Motor neuron (in vitro differentiated cells): ENCODE measurements around the gene SNX25. TPM values are rescaled to one million over a fixed set of nuclear protein-coding genes. Genes with fewer than 3 reads are reported as not detected.

Source experiments
- ATAC-seq, 8 experiments: fragments of 200-7000 bp; cut with Tn5 transposase; replicated peaks in 6 of 8; 2 replicates each; pipeline ENCODE4 v1.8.0; 2021; ENCODE audit warnings: mild to moderate bottlenecking in 8 of 8, moderate library complexity in 8 of 8
- H3K27ac ChIP-seq, 2 donors: fragments of 250-450 bp; sonication (Bioruptor Pico); 2 replicates each; pipeline ENCODE4 v1.9.0; 2021; ENCODE audit warnings: antibody characterized with exemption in 2 of 2, mild to moderate bottlenecking in 2 of 2, moderate library complexity in 1 of 2
- H3K4me1 ChIP-seq, 2 donors: fragments of 250-450 bp; sonication (Bioruptor Pico); replicated peaks in 1 of 2; 2 replicates each; pipeline ENCODE4 v1.6.1; 2021; ENCODE audit warnings: antibody characterized with exemption in 2 of 2, mild to moderate bottlenecking in 2 of 2, moderate library complexity in 1 of 2
- H3K4me3 ChIP-seq, 5 donors: fragments of 250-450 bp; sonication (Bioruptor Pico); 2 replicates each; pipeline ENCODE4 v1.9.0; 2021; ENCODE audit warnings: antibody characterized with exemption in 5 of 5, mild to moderate bottlenecking in 5 of 5, moderate library complexity in 4 of 5
- WGBS, 10 experiments: fragments of 450-650 bp; shearing (Covaris generic); methylation state at CpG; one replicate each; pipeline ENCODE4 v1.0.0; 2022; 5-methylcytosine and 5-hydroxymethylcytosine counted together
- in situ Hi-C, 9 experiments: fragments of 400-800 bp; cut with MboI; loops; one replicate each; pipeline ENCODE4 v1.15.0; 2021; ENCODE audit warnings: low sequenced_read_pairs in 9 of 9, low pct_unique_long_range_greater_than_20kb in 2 of 9; ENCODE audit not compliant: unreplicated experiment in 9 of 9
- total RNA-seq, 8 experiments: library from RNA; unstranded; fragments of 300-600 nt; gene quantifications; 2 replicates each; pipeline versions ENCODE4 v1.2.3 to v1.2.4, GENCODE V29; 2022

Gene SNX25
- total RNA-seq, 8 experiments from 2014 or later: 13.1 to 55.4 (median 20.2) TPM

- peaks cover 7 to 8% of the 10 kb centered on the region in 2 donors for H3K4me1 ChIP-seq
- 63 to 100% (median 89%) methylated on average over 1 to 4 of the region's 4 CpGs for WGBS, 10 experiments
- in situ Hi-C loops: no loop called here
- H3K4me3 ChIP-seq: no peak overlapping the region
- ATAC-seq: peak in 3 of 8 experiments; percentile 51 to 94 (median 65)
- H3K27ac ChIP-seq: no peak overlapping the region
Observed at GRCh38 chr4:185261946-185262345, 52.5 kb downstream of the SNX25 start.

- in situ Hi-C loops: no loop called here
- no peak overlapping the region for H3K4me3 ChIP-seq
- WGBS, 10 experiments: 43 to 100% (median 100%) methylated on average over 1 to 2 of the region's 2 CpGs; no CpG with 5 or more reads in 1 of the 10 experiments
- peaks cover 7 to 8% of the 10 kb centered on the region in 2 donors for H3K4me1 ChIP-seq
- no peak overlapping the region for H3K27ac ChIP-seq
- ATAC-seq: no peak
Observed at GRCh38 chr4:185263419-185263818, 54.0 kb downstream of the SNX25 start.

GRCh38 chr4:185265942-185266341 is 56.5 kb downstream of the SNX25 start:
- WGBS, 10 experiments: 33 to 100% (median 83%) methylated on average over 1 of the region's 1 CpG; no CpG with 5 or more reads in 3 of the 10 experiments
- H3K4me3 ChIP-seq: no peak overlapping the region
- H3K4me1 ChIP-seq: peaks cover 7 to 8% of the 10 kb centered on the region in 2 donors
- in situ Hi-C loops: no loop called here
- no peak overlapping the region for H3K27ac ChIP-seq
- no peak for ATAC-seq

- no peak for ATAC-seq
- Histone ChIP-seq H3K4me3 (no peak overlapping the region), H3K27ac (no peak overlapping the region), H3K4me1 (peaks cover 7 to 20% of the 10 kb centered on the region in 2 donors)
- in situ Hi-C loops: no loop called here
- 70 to 100% (median 90%) methylated on average over 1 to 4 of the region's 4 CpGs; no CpG with 5 or more reads in 1 of the 10 experiments for WGBS, 10 experiments
Observed at GRCh38 chr4:185269286-185269685, 59.9 kb downstream of the SNX25 start.

DNA sequence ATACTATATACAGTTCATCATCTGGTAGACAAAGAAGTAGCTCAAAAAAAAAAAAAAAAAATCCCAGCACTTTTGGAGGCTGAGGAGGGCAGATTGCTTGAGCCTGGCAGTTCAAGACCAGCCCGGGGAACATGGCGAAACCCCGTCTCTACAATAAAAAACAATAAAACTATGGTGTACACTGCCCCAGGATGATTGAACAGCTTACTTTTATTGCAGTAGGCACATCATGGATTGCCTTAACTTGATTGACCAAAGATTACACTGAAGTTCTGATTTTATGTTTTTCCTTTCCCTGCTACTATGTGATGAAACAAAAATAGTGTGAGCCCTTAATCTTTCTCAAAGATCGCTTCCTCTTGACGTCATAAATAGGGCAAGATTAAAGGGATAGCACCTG is 60.6 kb downstream of the SNX25 start:
- in situ Hi-C loops: no loop called here
- no peak for ATAC-seq
- Histone ChIP-seq H3K27ac (no peak overlapping the region), H3K4me3 (no peak overlapping the region), H3K4me1 (peaks cover 7 to 20% of the 10 kb centered on the region in 2 donors)
- WGBS, 10 experiments: 83 to 100% (median 99%) methylated on average over 1 to 5 of the region's 5 CpGs

DNA sequence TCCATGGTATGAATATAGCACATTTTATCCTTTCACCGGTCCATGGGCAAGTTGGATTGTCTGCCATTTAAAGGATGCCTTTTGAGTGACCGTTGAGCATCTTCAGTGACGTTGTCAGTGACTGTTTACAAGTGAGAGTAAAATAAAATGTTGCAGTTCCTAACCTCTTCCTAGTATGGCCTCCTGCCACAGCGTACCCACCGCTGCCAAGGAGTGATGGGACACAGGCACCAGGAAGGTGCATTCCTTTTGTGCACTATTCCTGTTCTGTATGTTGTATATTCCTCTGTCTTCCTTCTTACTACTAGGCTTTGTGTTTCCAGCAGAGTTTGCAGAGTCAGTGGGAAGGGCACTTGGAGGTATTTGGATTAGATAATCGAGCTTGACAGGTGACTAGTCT is 61.5 kb downstream of the SNX25 start:
- no peak overlapping the region for H3K27ac ChIP-seq
- WGBS, 10 experiments: 80 to 100% (median 94%) methylated on average over 1 to 6 of the region's 6 CpGs; no CpG with 5 or more reads in 2 of the 10 experiments
- in situ Hi-C loops: no loop called here
- H3K4me3 ChIP-seq: no peak overlapping the region
- peaks cover 7 to 20% of the 10 kb centered on the region in 2 donors for H3K4me1 ChIP-seq
- ATAC-seq: no peak

GRCh38 chr4:185272245-185272644 is 62.8 kb downstream of the SNX25 start:
- peak in 4 of 8 experiments; percentile 52 to 84 (median 68) for ATAC-seq
- peak overlapping the region in 1 of 2 donors; percentile 41 for H3K27ac ChIP-seq
- in situ Hi-C loops: no loop called here
- no peak overlapping the region for H3K4me3 ChIP-seq
- H3K4me1 ChIP-seq: peaks cover 7 to 20% of the 10 kb centered on the region in 2 donors
- WGBS, 10 experiments: 27 to 100% (median 66%) methylated on average over 2 to 6 of the region's 6 CpGs; no CpG with 5 or more reads in 2 of the 10 experiments

GRCh38 chr4:185275501-185275900 is 66.1 kb downstream of the SNX25 start:
- Histone ChIP-seq H3K27ac (no peak overlapping the region), H3K4me1 (peaks cover 9 to 20% of the 10 kb centered on the region in 2 donors), H3K4me3 (no peak overlapping the region)
- in situ Hi-C loops: no loop called here
- ATAC-seq: no peak

DNA sequence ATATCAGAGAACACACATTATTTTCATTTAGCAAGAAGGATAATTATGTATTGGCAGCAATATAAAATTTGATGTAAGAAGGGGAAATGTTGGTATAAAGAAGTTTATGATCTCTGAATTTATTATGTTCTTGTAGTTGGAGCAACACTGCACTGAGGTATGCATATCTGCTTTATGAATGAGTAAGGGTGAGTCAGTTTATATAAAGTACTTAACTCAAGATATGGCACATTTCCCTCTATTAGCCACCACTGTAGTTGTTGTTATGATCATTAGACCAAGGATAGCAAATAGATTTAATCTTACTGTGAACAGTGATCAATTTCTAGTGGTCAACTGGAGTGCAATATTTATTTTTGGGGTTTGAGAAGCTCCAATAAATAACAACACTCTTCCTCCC is 66.6 kb downstream of the SNX25 start:
- ATAC-seq: no peak
- H3K4me3 ChIP-seq: no peak overlapping the region
- no peak overlapping the region for H3K27ac ChIP-seq
- in situ Hi-C loops: no loop called here
- peaks cover 14 to 20% of the 10 kb centered on the region in 2 donors for H3K4me1 ChIP-seq

- Histone ChIP-seq H3K4me3 (no peak overlapping the region), H3K27ac (no peak overlapping the region), H3K4me1 (peaks cover 0 to 7% of the 10 kb centered on the region in 2 donors)
- WGBS, 10 experiments: 77 to 100% (median 97%) methylated on average over 1 to 3 of the region's 3 CpGs
- in situ Hi-C loops: no loop called here
- no peak for ATAC-seq
Observed at GRCh38 chr4:185278716-185279115, 69.3 kb downstream of the SNX25 start.

- Histone ChIP-seq H3K4me1 (peaks cover 0 to 7% of the 10 kb centered on the region in 2 donors), H3K4me3 (no peak overlapping the region), H3K27ac (peak overlapping the region in 1 of 2 donors; percentile 32)
- in situ Hi-C loops: no loop called here
- WGBS, 10 experiments: 53 to 100% (median 87%) methylated on average over 1 to 3 of the region's 5 CpGs; no CpG with 5 or more reads in 2 of the 10 experiments
- ATAC-seq: peak in 2 of 8 experiments; percentile 17 to 36
Observed at GRCh38 chr4:185280608-185281007, 71.2 kb downstream of the SNX25 start.

DNA sequence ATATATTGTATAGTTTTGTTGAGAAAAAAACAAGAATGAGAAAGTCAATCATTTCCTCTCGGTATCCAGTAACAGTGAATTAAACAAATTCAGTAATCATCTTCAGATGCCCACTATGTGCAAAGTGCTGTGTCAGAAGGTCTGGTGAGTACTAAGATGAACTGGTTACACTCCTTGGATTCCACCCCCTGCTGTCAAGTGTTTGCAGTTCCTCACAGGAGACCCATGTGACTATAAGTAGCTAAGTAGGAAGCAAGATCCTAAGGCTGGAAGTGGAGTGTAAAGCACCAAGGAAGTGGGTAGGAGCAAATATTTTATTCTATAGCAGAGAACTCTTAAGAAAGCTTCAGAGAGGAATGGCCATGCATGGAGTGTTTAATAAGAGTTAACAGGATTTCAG is 73.6 kb downstream of the SNX25 start:
- in situ Hi-C loops: no loop called here
- Histone ChIP-seq H3K4me1 (peaks cover 0 to 7% of the 10 kb centered on the region in 2 donors), H3K4me3 (no peak overlapping the region), H3K27ac (no peak overlapping the region)
- ATAC-seq: no peak
- 18 to 100% (median 80%) methylated on average over 1 of the region's 1 CpG; no CpG with 5 or more reads in 5 of the 10 experiments for WGBS, 10 experiments

DNA sequence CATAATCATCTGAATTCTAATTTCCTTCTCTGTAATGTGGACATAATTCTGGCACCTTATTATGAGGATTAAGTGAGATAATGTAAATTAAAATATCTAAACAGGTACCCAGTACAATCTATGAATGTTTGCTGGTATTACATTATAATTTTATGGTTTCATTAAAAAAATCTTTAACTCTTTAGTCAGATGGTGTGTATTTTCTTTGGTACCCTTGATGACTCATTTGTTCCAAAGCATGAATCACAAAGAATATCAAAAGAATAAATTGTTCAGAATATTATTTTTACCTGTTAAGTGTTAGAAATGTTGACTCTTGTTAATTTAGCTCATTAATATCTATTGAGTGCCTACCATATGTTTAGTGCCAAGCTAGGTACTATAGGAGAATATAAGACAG is 74.3 kb downstream of the SNX25 start:
- no peak for ATAC-seq
- Histone ChIP-seq H3K4me1 (peaks cover 0 to 7% of the 10 kb centered on the region in 2 donors), H3K27ac (no peak overlapping the region), H3K4me3 (no peak overlapping the region)
- in situ Hi-C loops: no loop called here

DNA sequence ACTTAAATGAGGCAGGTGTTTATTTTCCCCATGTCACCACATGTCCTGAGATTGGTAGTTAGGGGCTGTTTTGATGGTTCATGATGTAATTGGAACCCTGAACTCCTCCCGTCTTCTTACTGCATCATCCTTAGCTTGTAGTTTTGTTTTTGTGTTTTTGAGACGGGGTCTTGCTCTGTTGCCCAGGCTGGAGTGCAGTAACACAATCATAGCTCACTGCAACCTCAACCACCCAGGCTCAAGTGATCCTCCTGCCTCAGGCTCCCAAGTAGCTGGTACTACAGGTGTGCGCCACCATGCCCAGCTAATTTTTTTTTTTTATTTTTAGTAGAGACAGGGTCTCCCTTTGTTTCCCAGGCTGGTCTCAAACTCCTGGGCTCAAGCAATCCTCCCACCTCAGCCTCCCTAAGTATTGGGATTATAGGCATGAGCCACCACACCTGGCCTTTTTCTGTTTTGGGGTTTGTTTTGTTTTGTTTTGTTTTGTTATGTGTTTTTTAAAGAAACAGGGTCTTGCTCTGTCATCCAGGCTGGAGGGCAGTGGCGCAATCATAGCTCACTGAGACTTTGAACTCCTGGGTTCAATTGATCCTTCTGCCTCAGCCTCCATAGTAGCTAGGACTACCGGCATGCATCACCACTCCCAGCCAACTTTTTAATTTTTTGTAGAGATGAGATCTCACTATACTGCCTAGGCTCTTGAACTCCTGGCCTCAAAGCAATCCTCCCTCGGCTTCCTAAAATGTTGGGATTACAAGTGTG is 76.4 kb downstream of the SNX25 start:
- in situ Hi-C loops: no loop called here
- WGBS, 10 experiments: 80 to 100% (median 91%) methylated on average over 1 to 4 of the region's 6 CpGs; no CpG with 5 or more reads in 3 of the 10 experiments
- ATAC-seq: no peak
- Histone ChIP-seq H3K4me1 (peaks cover 0 to 2% of the 10 kb centered on the region in 2 donors), H3K27ac (no peak overlapping the region), H3K4me3 (no peak overlapping the region)
